HG03095 (cell line): Measurements from ENCODE around the gene TUFT1.
"Not testable (repeated sequence)": the region's sequence is repeated elsewhere in the genome, so short reads cannot be mapped to it uniquely, and the experiment has no call there.

ENCODE experiments used
- ATAC-seq: cut with Tn5 transposase; IDR thresholded peaks from one replicate; pipeline ENCODE4 v1.9.1; 2021; ENCODE audit warnings: moderate library complexity; ENCODE audit not compliant: unreplicated experiment

TUFT1 gene

GRCh38 chr1:151613282-151613780, 73.2 kb downstream of the TUFT1 start:
- no peak for ATAC-seq

- no peak for ATAC-seq
Measured at GRCh38 chr1:151615711-151616504, 75.8 kb downstream of the TUFT1 start.

GRCh38 chr1:151616505-151616849, 76.4 kb downstream of the TUFT1 start:
- no peak for ATAC-seq

GRCh38 chr1:151618003-151618402, 77.9 kb downstream of the TUFT1 start:
- no peak for ATAC-seq

GRCh38 chr1:151618470-151618869, 78.4 kb downstream of the TUFT1 start:
- no peak for ATAC-seq

GRCh38 chr1:151618996-151619395, 78.9 kb downstream of the TUFT1 start:
- not testable (repeated sequence) for ATAC-seq

GRCh38 chr1:151619489-151620093, 79.5 kb downstream of the TUFT1 start:
- ATAC-seq, result no peak

GRCh38 chr1:151620286-151620685, 80.2 kb downstream of the TUFT1 start:
- ATAC-seq, result no peak

- ATAC-seq, result no peak
Measured at GRCh38 chr1:151621351-151621750, 81.2 kb downstream of the TUFT1 start.

GRCh38 chr1:151624783-151625182, 84.7 kb downstream of the TUFT1 start:
- ATAC-seq, result no peak

GRCh38 chr1:151626740-151627334, 86.7 kb downstream of the TUFT1 start:
- ATAC-seq, result no peak

- no peak for ATAC-seq
Measured at GRCh38 chr1:151629278-151629677, 89.2 kb downstream of the TUFT1 start.
